GM18526 (cell line): ENCODE data around the gene NADK2.

Experiments used
- POLR2A ChIP-seq: IDR thresholded peaks from 3 replicates; pipeline ENCODE4 v1.6.1; 2011; ENCODE audit not compliant: insufficient read length; ENCODE audit errors: extremely low read depth

NADK2 gene

GRCh38 chr5:36241631-36242533, at the start of gene NADK2:
Gene NADK2 (minus strand): TSS chr5:36241925. CDS start chr5:36241798, 127 bp downstream.
- peak; percentile 57 for TF ChIP-seq POLR2A

GRCh38 chr5:36285837-36286615, 44.3 kb upstream of the NADK2 start:
- no peak for TF ChIP-seq POLR2A

GRCh38 chr5:36281626-36282025, 39.9 kb upstream of the NADK2 start:
- no peak for TF ChIP-seq POLR2A

- TF ChIP-seq POLR2A, result no peak
Observed at GRCh38 chr5:36279054-36279698, 37.5 kb upstream of the NADK2 start.

GRCh38 chr5:36277521-36278176, 35.9 kb upstream of the NADK2 start:
- no peak for TF ChIP-seq POLR2A

GRCh38 chr5:36276864-36277263, 35.1 kb upstream of the NADK2 start:
- no peak for TF ChIP-seq POLR2A

GRCh38 chr5:36273809-36274526, 32.2 kb upstream of the NADK2 start:
- no peak for TF ChIP-seq POLR2A

- TF ChIP-seq POLR2A, result no peak
Observed at GRCh38 chr5:36272136-36272690, 30.5 kb upstream of the NADK2 start.

- TF ChIP-seq POLR2A, result no peak
Observed at GRCh38 chr5:36270876-36271575, 29.3 kb upstream of the NADK2 start.

GRCh38 chr5:36270175-36270574, 28.4 kb upstream of the NADK2 start:
- TF ChIP-seq POLR2A, result no peak

- TF ChIP-seq POLR2A, result no peak
Observed at GRCh38 chr5:36269478-36269877, 27.8 kb upstream of the NADK2 start.

GRCh38 chr5:36267905-36268304, 26.2 kb upstream of the NADK2 start:
- no peak for TF ChIP-seq POLR2A

GRCh38 chr5:36264202-36264760, 22.6 kb upstream of the NADK2 start:
- TF ChIP-seq POLR2A, result no peak
